ENCODE data around the gene CADPS. TPM values are rescaled to one million over a fixed set of nuclear protein-coding genes. Genes with fewer than 3 reads are reported as not detected.

The CADPS gene
- total RNA-seq, 1 donor from 2014 or later: 149 TPM

GRCh38 chr3:62824965-62825592, 50.1 kb downstream of the CADPS start:
- H3K4me3 Mint-ChIP-seq (ENCODE audit: low read depth): no peak overlapping the region
- H3K27me3 Mint-ChIP-seq: no peaks in the 10 kb centered on the region
- TF ChIP-seq, protein P1, sequence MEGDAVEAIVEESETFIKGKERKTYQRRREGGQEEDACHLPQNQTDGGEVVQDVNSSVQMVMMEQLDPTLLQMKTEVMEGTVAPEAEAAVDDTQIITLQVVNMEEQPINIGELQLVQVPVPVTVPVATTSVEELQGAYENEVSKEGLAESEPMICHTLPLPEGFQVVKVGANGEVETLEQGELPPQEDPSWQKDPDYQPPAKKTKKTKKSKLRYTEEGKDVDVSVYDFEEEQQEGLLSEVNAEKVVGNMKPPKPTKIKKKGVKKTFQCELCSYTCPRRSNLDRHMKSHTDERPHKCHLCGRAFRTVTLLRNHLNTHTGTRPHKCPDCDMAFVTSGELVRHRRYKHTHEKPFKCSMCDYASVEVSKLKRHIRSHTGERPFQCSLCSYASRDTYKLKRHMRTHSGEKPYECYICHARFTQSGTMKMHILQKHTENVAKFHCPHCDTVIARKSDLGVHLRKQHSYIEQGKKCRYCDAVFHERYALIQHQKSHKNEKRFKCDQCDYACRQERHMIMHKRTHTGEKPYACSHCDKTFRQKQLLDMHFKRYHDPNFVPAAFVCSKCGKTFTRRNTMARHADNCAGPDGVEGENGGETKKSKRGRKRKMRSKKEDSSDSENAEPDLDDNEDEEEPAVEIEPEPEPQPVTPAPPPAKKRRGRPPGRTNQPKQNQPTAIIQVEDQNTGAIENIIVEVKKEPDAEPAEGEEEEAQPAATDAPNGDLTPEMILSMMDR (IDR thresholded peaks at IDR 0.05; ENCODE audit: unreplicated experiment): no peak
- H3K9me3 Mint-ChIP-seq (ENCODE audit: low read depth): no peaks in the 10 kb centered on the region
- H3K4me1 Mint-ChIP-seq (ENCODE audit: low read depth): no peaks in the 10 kb centered on the region
- no peaks in the 10 kb centered on the region for H3K36me3 Mint-ChIP-seq (ENCODE audit: insufficient read depth)
- H3K27ac Mint-ChIP-seq: no peak overlapping the region
- no peak for DNase-seq (ENCODE audit: low spot score, unreplicated experiment)

GRCh38 chr3:62823461-62824050, 51.7 kb downstream of the CADPS start:
- H3K4me3 Mint-ChIP-seq (ENCODE audit: low read depth): no peak overlapping the region
- no peaks in the 10 kb centered on the region for H3K9me3 Mint-ChIP-seq (ENCODE audit: low read depth)

DNA sequence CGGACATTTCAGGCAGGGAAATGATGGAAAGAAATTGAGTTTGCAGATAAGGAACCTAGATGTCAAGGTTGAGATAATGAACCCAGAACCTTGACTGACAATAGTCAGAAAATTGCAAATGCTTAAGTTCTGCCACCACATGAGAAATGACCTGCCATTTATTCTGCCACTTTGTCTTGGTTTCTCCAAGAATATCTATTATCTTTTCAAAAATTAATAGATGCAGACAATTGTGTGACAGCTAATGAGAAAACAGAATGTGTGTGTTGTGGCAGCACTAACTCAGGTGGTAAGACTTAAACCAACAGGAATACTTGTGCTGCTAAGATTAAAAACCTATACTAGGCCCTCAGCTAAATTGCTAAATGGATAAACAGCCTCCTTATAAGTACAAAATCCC, 52.3 kb downstream of the CADPS start:
- no peak overlapping the region for H3K4me3 Mint-ChIP-seq (ENCODE audit: low read depth)
- TF ChIP-seq, protein P1 (IDR thresholded peaks at IDR 0.05; ENCODE audit: unreplicated experiment): no peak
- no peaks in the 10 kb centered on the region for H3K9me3 Mint-ChIP-seq (ENCODE audit: low read depth)
- H3K27me3 Mint-ChIP-seq: no peaks in the 10 kb centered on the region
- H3K27ac Mint-ChIP-seq: no peak overlapping the region
- H3K4me1 Mint-ChIP-seq (ENCODE audit: low read depth): peaks cover 2% of the 10 kb centered on the region
- no peak for DNase-seq (ENCODE audit: low spot score, unreplicated experiment)
- no peaks in the 10 kb centered on the region for H3K36me3 Mint-ChIP-seq (ENCODE audit: insufficient read depth)

More at GRCh38 chr3:62823461-62824050, 51.7 kb downstream of the CADPS start:
- H3K27ac Mint-ChIP-seq: no peak overlapping the region
- H3K27me3 Mint-ChIP-seq: no peaks in the 10 kb centered on the region
- TF ChIP-seq, protein P1 (IDR thresholded peaks at IDR 0.05; ENCODE audit: unreplicated experiment): no peak
- H3K4me1 Mint-ChIP-seq (ENCODE audit: low read depth): no peaks in the 10 kb centered on the region
- DNase-seq (ENCODE audit: low spot score, unreplicated experiment): no peak
- no peaks in the 10 kb centered on the region for H3K36me3 Mint-ChIP-seq (ENCODE audit: insufficient read depth)

- TF ChIP-seq, protein P1 (IDR thresholded peaks at IDR 0.05; ENCODE audit: unreplicated experiment): no peak
- Mint-ChIP-seq H3K27me3 (no peaks in the 10 kb centered on the region), H3K36me3 (ENCODE audit: insufficient read depth) (no peaks in the 10 kb centered on the region), H3K9me3 (ENCODE audit: low read depth) (no peaks in the 10 kb centered on the region), H3K4me3 (ENCODE audit: low read depth) (no peak overlapping the region), H3K4me1 (ENCODE audit: low read depth) (peaks cover 39% of the 10 kb centered on the region), H3K27ac (no peak overlapping the region)
- DNase-seq (ENCODE audit: low spot score, unreplicated experiment): no peak
These were observed 56.9 kb downstream of the CADPS start for GRCh38 chr3:62818347-62818746.

DNA sequence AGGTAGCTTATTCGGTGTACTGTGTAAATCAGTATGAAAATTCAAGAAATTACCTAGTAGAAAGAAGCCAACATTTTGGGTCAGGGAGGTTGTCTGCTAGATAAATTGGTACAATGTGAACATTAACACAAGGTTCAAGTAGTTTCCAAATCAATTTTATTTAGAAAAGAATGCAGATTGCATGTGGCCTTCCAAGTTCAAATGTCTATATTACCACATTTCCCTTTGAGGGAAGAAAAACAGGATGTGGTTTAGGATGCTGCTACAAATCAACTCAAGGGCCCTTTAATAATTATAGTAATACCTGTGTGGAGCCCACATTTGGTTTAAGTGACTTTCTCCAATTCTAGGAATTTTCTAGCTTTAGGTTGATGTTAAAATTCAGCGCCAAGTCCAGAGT, 57.5 kb downstream of the CADPS start:
- Mint-ChIP-seq H3K9me3 (ENCODE audit: low read depth) (no peaks in the 10 kb centered on the region), H3K36me3 (ENCODE audit: insufficient read depth) (no peaks in the 10 kb centered on the region), H3K27me3 (no peaks in the 10 kb centered on the region), H3K27ac (no peak overlapping the region), H3K4me1 (ENCODE audit: low read depth) (peaks cover 41% of the 10 kb centered on the region), H3K4me3 (ENCODE audit: low read depth) (no peak overlapping the region)
- no peak for DNase-seq (ENCODE audit: low spot score, unreplicated experiment)
- TF ChIP-seq, protein P1 (IDR thresholded peaks at IDR 0.05; ENCODE audit: unreplicated experiment): no peak

Measured in progenitor cell of endocrine pancreas (in vitro differentiated cells).